OCI-LY1 (cell line): ENCODE data around the gene KRTAP10-10.
"Not testable (repeated sequence)": the region's sequence is repeated elsewhere in the genome, so short reads cannot be mapped to it uniquely, and the experiment has no call there.

Experiments used
- CTCF ChIP-seq: fragments of 200-600 bp; sonication (generic), shearing (Covaris generic); IDR thresholded peaks from 2 replicates; pipeline ENCODE4 v1.5.1; 2017; ENCODE audit warnings: mild to moderate bottlenecking, antibody characterized with exemption, low read length, moderate library complexity, mixed read lengths
- EZH2 ChIP-seq: fragments of 200-600 bp; sonication (generic), shearing (Covaris generic); IDR thresholded peaks from 2 replicates; pipeline ENCODE4 v1.8.0; 2017; ENCODE audit warnings: borderline replicate concordance, mixed run types, mild to moderate bottlenecking, antibody characterized with exemption, low read length, moderate library complexity, mixed read lengths

DNA sequence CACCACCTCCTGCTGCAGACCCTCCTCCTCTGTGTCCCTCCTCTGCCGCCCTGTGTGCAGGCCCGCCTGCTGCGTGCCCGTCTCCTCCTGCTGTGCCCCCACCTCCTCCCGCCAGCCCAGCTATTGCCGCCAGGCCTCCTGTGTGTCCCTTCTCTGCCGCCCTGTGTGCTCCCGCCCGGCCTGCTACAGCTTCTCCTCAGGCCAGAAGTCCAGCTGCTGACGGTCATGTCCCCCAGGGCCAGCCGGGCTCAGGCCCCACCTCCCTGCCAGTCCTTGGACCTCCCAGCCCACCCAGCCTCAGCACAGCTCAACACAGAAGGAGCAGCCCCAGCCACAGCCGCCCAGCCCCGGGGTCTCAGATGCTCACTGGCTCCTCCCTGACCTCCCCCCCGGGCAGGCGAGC is 9.3 kb upstream of the KRTAP10-10 start:
- not testable (repeated sequence) for TF ChIP-seq CTCF, EZH2
